ENCODE data around the gene PDCD4.
"Not testable (repeated sequence)": the region's sequence is repeated elsewhere in the genome, so short reads cannot be mapped to it uniquely, and the experiment has no call there.

PDCD4 gene

GRCh38 chr10:110860576-110861241, 11.0 kb upstream of the PDCD4 start:
- in situ Hi-C loops (cut with MboI; ENCODE audit: low sequenced_read_pairs): no loop called here

- in situ Hi-C loops (cut with MboI; ENCODE audit: low sequenced_read_pairs): no loop called here
Observed at GRCh38 chr10:110861476-110861875, 10.3 kb upstream of the PDCD4 start.

GRCh38 chr10:110861930-110862649, 9.6 kb upstream of the PDCD4 start:
- in situ Hi-C loops (cut with MboI; ENCODE audit: low sequenced_read_pairs): no loop called here

- in situ Hi-C loops (cut with MboI; ENCODE audit: low sequenced_read_pairs): no loop called here
Observed at GRCh38 chr10:110862961-110863360, 8.8 kb upstream of the PDCD4 start.

GRCh38 chr10:110863361-110863760, 8.4 kb upstream of the PDCD4 start:
- in situ Hi-C loops (cut with MboI; ENCODE audit: low sequenced_read_pairs): no loop called here

GRCh38 chr10:110863956-110864355, 7.8 kb upstream of the PDCD4 start:
- in situ Hi-C loops (cut with MboI; ENCODE audit: low sequenced_read_pairs): no loop called here

- in situ Hi-C loops (cut with MboI; ENCODE audit: low sequenced_read_pairs): no loop called here
Observed at GRCh38 chr10:110864662-110865140, 7.0 kb upstream of the PDCD4 start.

GRCh38 chr10:110865186-110865808, 6.4 kb upstream of the PDCD4 start:
- in situ Hi-C loops (cut with MboI; ENCODE audit: low sequenced_read_pairs): no loop called here

GRCh38 chr10:110865809-110866482, 5.8 kb upstream of the PDCD4 start:
- in situ Hi-C loops (cut with MboI; ENCODE audit: low sequenced_read_pairs): no loop called here

GRCh38 chr10:110867011-110867806, 4.5 kb upstream of the PDCD4 start:
- in situ Hi-C loops (cut with MboI; ENCODE audit: low sequenced_read_pairs): not testable (repeated sequence)

- in situ Hi-C loops (cut with MboI; ENCODE audit: low sequenced_read_pairs): no loop called here
Observed at GRCh38 chr10:110867807-110868465, 3.8 kb upstream of the PDCD4 start.

- in situ Hi-C loops (cut with MboI; ENCODE audit: low sequenced_read_pairs): no loop called here
Observed at GRCh38 chr10:110868981-110869380, 2.7 kb upstream of the PDCD4 start.

- in situ Hi-C loops (cut with MboI; ENCODE audit: low sequenced_read_pairs): no loop called here
Observed at GRCh38 chr10:110870823-110871297, 868 bp upstream of the PDCD4 start.

- in situ Hi-C loops (cut with MboI; ENCODE audit: low sequenced_read_pairs): no loop called here
Observed at GRCh38 chr10:110872145-110872983, 636 bp downstream of the PDCD4 start.

- in situ Hi-C loops (cut with MboI; ENCODE audit: low sequenced_read_pairs): no loop called here
Observed at GRCh38 chr10:110872984-110873923, 1.5 kb downstream of the PDCD4 start.

GRCh38 chr10:110873951-110874350, 2.2 kb downstream of the PDCD4 start:
- in situ Hi-C loops (cut with MboI; ENCODE audit: low sequenced_read_pairs): no loop called here

- in situ Hi-C loops (cut with MboI; ENCODE audit: low sequenced_read_pairs): loop anchor here (25.0 kb wide), 1 partner anchor 139 kb away; no protein-coding TSS in a partner anchor
Observed at GRCh38 chr10:110876000-110876399, 4.3 kb downstream of the PDCD4 start.

GRCh38 chr10:110876788-110877187, 5.1 kb downstream of the PDCD4 start:
- in situ Hi-C loops (cut with MboI; ENCODE audit: low sequenced_read_pairs): loop anchor here (25.0 kb wide), 1 partner anchor 139 kb away; no protein-coding TSS in a partner anchor

All from HL-60/S4 treated with phorbol 12-myristate 13-acetate at 8.2 ng/mL for 4 days and 3 days (cell line).